K562 (cell line): ENCODE results near the gene MTF1. TPM values are rescaled to one million over a fixed set of nuclear protein-coding genes. Genes with fewer than 3 reads are reported as not detected.
A peak's percentile ranks its signal among the peaks of the same experiment; 100 is the strongest.

ENCODE experiments used
- ATAC-seq: fragments of 200-7000 bp; cut with Tn5 transposase; 3 replicates; pipeline ENCODE4 v1.9.1; 2020; ENCODE audit warnings: moderate library complexity
- BruUV-seq: library from RNA; stranded (reverse); fragments of 400-500 nt; replicated peaks from 2 replicates; lab custom pipeline; 2021; lab: Mats Ljungman, UMichigan
- CTCF ChIA-PET: fragments of 300-600 bp; formaldehyde crosslinking; extraction: SDS; loops from one replicate; lab custom pipeline; 2021; ENCODE audit warnings: low intra/inter-chr PET ratio; lab: Yijun Ruan, JAX
- POLR2A ChIA-PET: fragments of 300-600, 350-650 bp; sonication (Branson Sonifier 250); formaldehyde crosslinking; extraction: SDS; loops from one replicate; lab custom pipeline; 2021; ENCODE audit warnings: antibody characterized with exemption, inconsistent platforms; lab: Yijun Ruan, JAX
- DNase-seq, 4 experiments: peaks; one replicate each; pipeline versions ENCODE4 v3.0.0 to v3.0.0-alpha.2; 2011 to 2018; ENCODE audit warnings: low spot score in 3 of 4, mixed read lengths in 3 of 4; ENCODE audit errors: extremely low read depth in 1 of 4
- FAIRE-seq: peaks from 2 replicates; lab custom pipeline; 2011; peaks lifted over from hg19 to GRCh38; lab: Jason Lieb, UNC
- H2AFZ ChIP-seq: 2 replicates; pipeline ENCODE4 v1.6.0; 2011; ENCODE audit warnings: low read depth, low read length, control low read depth, inconsistent platforms
- H3K27ac ChIP-seq: fragments of 200-600 bp; 3 replicates; pipeline ENCODE4 v1.8.0; 2011; ENCODE audit warnings: low read depth, mild to moderate bottlenecking, control low read depth, inconsistent platforms, low read length, moderate library complexity, mixed read lengths; ENCODE audit errors: extremely low read depth
- H3K27me3 ChIP-seq, 2 experiments: fragments of 300-600 bp in 1 of 2; 2 replicates in 1 of 2; 3 replicates in 1 of 2; pipeline versions ENCODE4 v1.6.0 to v1.8.0; 2011; ENCODE audit warnings: inconsistent platforms in 2 of 2, low read length in 2 of 2, mild to moderate bottlenecking in 1 of 2, mixed read lengths in 1 of 2, moderate library complexity in 1 of 2; ENCODE audit not compliant: control insufficient read depth in 2 of 2, insufficient read depth in 2 of 2
- H3K36me3 ChIP-seq: fragments of 300-600 bp; 3 replicates; pipeline ENCODE4 v1.8.0; 2011; ENCODE audit warnings: mild to moderate bottlenecking, low read length, inconsistent platforms; ENCODE audit not compliant: control insufficient read depth, insufficient read depth
- H3K4me1 ChIP-seq, 2 experiments: fragments of 200-600 bp in 1 of 2; replicated peaks in 1 of 2; 2 replicates in 1 of 2; 3 replicates in 1 of 2; pipeline versions ENCODE4 v1.5.1 to v1.8.0; 2011; ENCODE audit warnings: inconsistent platforms in 2 of 2, low read length in 2 of 2, mild to moderate bottlenecking in 1 of 2, mixed read lengths in 1 of 2, moderate library complexity in 1 of 2; ENCODE audit not compliant: control insufficient read depth in 2 of 2, insufficient read depth in 2 of 2
- H3K4me2 ChIP-seq: 2 replicates; pipeline ENCODE4 v1.6.1; 2011; ENCODE audit warnings: low read length, control low read depth, inconsistent platforms, mixed read lengths; ENCODE audit not compliant: insufficient read depth
- H3K4me3 ChIP-seq: fragments of 200-600 bp; sonication (generic), shearing (Covaris generic); 2 replicates; pipeline ENCODE4 v1.5.1; 2016; ENCODE audit warnings: control low read depth, inconsistent platforms
- H3K79me2 ChIP-seq: fragments of 200-600 bp; 3 replicates; pipeline ENCODE4 v1.8.0; 2011; ENCODE audit warnings: low read length, inconsistent platforms; ENCODE audit not compliant: control insufficient read depth, insufficient read depth
- H3K9ac ChIP-seq, 2 experiments: 2 replicates each; pipeline versions ENCODE4 v1.6.0 to v1.6.1; 2011; ENCODE audit warnings: low read depth in 2 of 2, low read length in 2 of 2, control low read depth in 1 of 2, inconsistent platforms in 1 of 2, mild to moderate bottlenecking in 1 of 2, mixed read lengths in 1 of 2; ENCODE audit not compliant: insufficient read depth in 1 of 2
- H3K9me1 ChIP-seq: one replicate; pipeline ENCODE4 v1.6.0; 2011; ENCODE audit warnings: inconsistent platforms, mild to moderate bottlenecking, low read length, moderate library complexity; ENCODE audit not compliant: control insufficient read depth, insufficient read depth
- H3K9me3 ChIP-seq: replicated peaks from 2 replicates; pipeline ENCODE4 v1.5.1; 2011; ENCODE audit warnings: low read depth, low read length, inconsistent platforms; ENCODE audit not compliant: control insufficient read depth, insufficient read depth
- H4K20me1 ChIP-seq: replicated peaks from 2 replicates; pipeline ENCODE4 v1.6.1; 2011; ENCODE audit warnings: low read length, inconsistent platforms, mixed read lengths; ENCODE audit not compliant: control insufficient read depth, insufficient read depth
- TEAD1 ChIP-seq, 2 experiments: fragments of 450-650 bp in 1 of 2; sonication (generic) in 1 of 2; formaldehyde crosslinking; IDR thresholded peaks; 2 replicates each; pipeline versions ENCODE4 v1.4.0 to v1.8.0; 2020 to 2022; ENCODE audit warnings: mild to moderate bottlenecking in 2 of 2, missing genetic modification reagents in 1 of 2
- WGBS: fragments of 100-300 bp; shearing (Covaris generic); methylation state at CpG from one replicate; pipeline ENCODE4 v1.1.6; 2016; ENCODE audit warnings: low coverage, mixed read lengths; ENCODE audit not compliant: insufficient coverage; ENCODE audit errors: missing lambda C conversion rate; 5-methylcytosine and 5-hydroxymethylcytosine counted together
- in situ Hi-C: fragments of 300-500 bp; cut with MboI; formaldehyde crosslinking; loops from 4 replicates; pipeline ENCODE4 v1.15.0; 2018; ENCODE audit warnings: inconsistent platforms, mixed read lengths
- intact Hi-C: fragments of 100-400 bp; cut with micrococcal nuclease; formaldehyde crosslinking; loops from 2 replicates; pipeline ENCODE4 v1.14.2; 2022
- polyA plus RNA-seq, 8 experiments: library from polyadenylated mRNA; depleted of rRNA in 4 of 8; stranded (reverse) in 5 of 8; unstranded in 3 of 8; fragments of >200 nt; fragmentation: Nextera tagmentation in 2 of 8; fragmentation: Illumina TruSeq in 1 of 8; extraction: Ambion mirVana in 2 of 8; extraction: Trizol in 1 of 8; gene quantifications; 2 replicates each; pipeline versions ENCODE4 v1.2.1 to v1.2.3, GENCODE V29; 2011 to 2014; ENCODE audit warnings: inconsistent platforms in 1 of 8, missing spikeins in 1 of 8
- total RNA-seq, 7 experiments: library from RNA; depleted of rRNA in 6 of 7; stranded (reverse); fragments of >200 nt in 6 of 7; fragmentation: Illumina TruSeq in 2 of 7; extraction: Trizol in 2 of 7; gene quantifications; 2 replicates each; pipeline versions ENCODE4 v1.2.1 to v1.2.3, GENCODE V29; 2011 to 2021; ENCODE audit warnings: low replicate concordance in 1 of 7
- TF ChIP-seq, protein P1 (sequence below): fragments of 450-650 bp; formaldehyde crosslinking; IDR thresholded peaks from 2 replicates; pipeline ENCODE4 v1.4.0; 2020; ENCODE audit warnings: mild to moderate bottlenecking, mixed read lengths

MTF1 gene
- total and polyA plus RNA-seq, 9 of the 15 experiments (the other 6 are each of a cell fraction or from before 2014, with no cell fraction given), result 1.1 to 12.2 (median 4.3) TPM

DNA sequence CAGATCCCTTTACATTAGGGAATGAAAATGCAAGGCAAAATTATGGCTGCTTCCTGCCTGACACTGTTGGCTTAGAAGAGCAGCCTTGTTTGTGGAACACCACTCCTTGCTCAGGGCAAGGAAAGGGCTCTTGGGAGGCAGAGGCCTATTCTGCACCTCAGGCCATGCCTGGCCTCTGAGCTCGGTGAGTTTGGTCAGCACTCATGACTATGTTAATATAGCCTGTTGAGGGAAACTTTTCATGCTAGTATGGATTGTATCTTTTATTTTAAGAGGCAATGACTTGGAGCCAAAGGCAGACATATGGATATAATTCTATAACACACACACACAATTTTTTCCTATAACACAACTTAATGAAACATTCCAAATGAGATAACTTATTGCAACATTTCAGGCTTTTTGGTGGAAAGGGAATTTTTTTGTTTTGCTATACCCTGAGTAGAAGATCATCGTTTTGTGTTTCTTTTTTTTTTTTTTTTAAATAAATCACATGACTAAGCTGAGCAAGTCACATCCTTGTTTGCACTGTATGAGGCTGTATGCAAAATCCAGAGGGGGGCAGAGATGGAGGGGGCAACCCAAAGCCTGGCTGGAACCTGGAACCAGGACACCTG, 45.8 kb downstream of the MTF1 start:
- H3K27ac ChIP-seq, result no peak overlapping the region
- FAIRE-seq, result no peak
- H4K20me1 ChIP-seq, result peaks cover 4% of the 10 kb centered on the region; the same call in 1 of the 2 replicates
- H3K4me1 ChIP-seq, result peaks cover 10 to 14% of the 10 kb centered on the region in 2 experiments; a peak in 4 of 5 replicates
- no peak for TF ChIP-seq TEAD1 (CRISPR knock-in tag; IDR thresholded peaks at IDR 0.05)
- TF ChIP-seq, protein P1, sequence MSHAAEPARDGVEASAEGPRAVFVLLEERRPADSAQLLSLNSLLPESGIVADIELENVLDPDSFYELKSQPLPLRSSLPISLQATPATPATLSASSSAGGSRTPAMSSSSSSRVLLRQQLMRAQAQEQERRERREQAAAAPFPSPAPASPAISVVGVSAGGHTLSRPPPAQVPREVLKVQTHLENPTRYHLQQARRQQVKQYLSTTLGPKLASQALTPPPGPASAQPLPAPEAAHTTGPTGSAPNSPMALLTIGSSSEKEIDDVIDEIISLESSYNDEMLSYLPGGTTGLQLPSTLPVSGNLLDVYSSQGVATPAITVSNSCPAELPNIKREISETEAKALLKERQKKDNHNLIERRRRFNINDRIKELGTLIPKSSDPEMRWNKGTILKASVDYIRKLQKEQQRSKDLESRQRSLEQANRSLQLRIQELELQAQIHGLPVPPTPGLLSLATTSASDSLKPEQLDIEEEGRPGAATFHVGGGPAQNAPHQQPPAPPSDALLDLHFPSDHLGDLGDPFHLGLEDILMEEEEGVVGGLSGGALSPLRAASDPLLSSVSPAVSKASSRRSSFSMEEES (CRISPR knock-in tag), result peak; percentile 31
- intact Hi-C loops (loop anchor here (10.0 kb wide), 1 partner anchor 161 kb away; no protein-coding TSS in a partner anchor), in situ Hi-C loops (no loop called here)
- no peaks in the 10 kb centered on the region for H3K27me3 ChIP-seq
- WGBS, result 71% methylated on average over 2 of the region's 2 CpGs
- H3K9me3 ChIP-seq, result no peaks in the 10 kb centered on the region
- H2AFZ ChIP-seq, result no peak overlapping the region
- DNase-seq, result no peak
- no peak overlapping the region for H3K4me2 ChIP-seq
- H3K9ac ChIP-seq, result no peak overlapping the region
- no peak for ATAC-seq
- H3K9me1 ChIP-seq, result no peaks in the 10 kb centered on the region
- BruUV-seq, result no TSS peak
- CTCF ChIA-PET, result no interaction called here
- POLR2A ChIA-PET, result interaction anchor here (0.6 kb wide), 1 partner anchor 43 kb away, joined by 4 read pairs; no protein-coding TSS in a partner anchor
- H3K4me3 ChIP-seq, result no peak overlapping the region
- H3K79me2 ChIP-seq, result peaks cover 16% of the 10 kb centered on the region; the same call in 2 of the 3 replicates
- peaks cover 60% of the 10 kb centered on the region for H3K36me3 ChIP-seq
